ENCODE measurements around the gene CTU2.

The CTU2 gene

DNA sequence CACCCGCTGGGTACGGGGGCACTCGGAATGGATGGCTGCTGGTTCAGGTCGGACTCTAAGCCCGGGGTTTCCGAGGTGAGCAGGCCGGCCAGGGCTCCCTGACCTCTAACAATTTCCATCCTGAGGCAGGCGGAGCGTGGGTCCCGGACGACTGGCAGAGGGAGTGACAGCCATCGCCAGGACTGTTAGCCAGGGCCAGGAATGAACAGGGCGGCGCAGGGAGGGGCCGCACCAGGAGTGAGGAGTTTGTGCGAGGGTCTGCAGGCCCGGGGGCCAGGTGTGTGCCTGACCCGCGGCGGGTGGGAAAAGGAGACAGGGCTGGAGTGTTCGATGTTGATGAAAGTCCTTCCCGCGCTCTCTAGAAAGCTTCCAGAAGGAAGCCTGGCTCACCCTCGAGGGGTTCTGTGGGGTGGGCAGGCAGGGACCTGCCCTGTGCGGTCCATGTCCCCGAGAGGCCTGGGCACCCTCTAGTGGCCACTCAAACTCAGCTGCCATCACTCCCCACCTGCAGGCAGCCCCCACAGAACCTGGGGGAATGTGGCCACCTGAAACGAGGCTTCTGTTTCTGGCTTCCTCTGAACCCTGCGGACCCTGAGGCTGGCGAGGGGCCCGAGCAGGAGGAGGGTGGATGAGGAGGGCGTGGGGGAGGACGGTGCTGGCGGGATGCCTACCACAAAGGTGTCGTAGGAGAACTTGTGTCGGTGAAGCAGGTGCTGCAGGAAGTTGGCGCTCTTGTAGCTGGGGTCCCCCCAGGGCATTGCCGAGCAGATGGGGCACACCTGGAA, 8.3 kb upstream of the CTU2 start:
- DNase-seq: no peak

GRCh38 chr16:88698646-88699045, 7.7 kb upstream of the CTU2 start:
- no peak for DNase-seq

DNA sequence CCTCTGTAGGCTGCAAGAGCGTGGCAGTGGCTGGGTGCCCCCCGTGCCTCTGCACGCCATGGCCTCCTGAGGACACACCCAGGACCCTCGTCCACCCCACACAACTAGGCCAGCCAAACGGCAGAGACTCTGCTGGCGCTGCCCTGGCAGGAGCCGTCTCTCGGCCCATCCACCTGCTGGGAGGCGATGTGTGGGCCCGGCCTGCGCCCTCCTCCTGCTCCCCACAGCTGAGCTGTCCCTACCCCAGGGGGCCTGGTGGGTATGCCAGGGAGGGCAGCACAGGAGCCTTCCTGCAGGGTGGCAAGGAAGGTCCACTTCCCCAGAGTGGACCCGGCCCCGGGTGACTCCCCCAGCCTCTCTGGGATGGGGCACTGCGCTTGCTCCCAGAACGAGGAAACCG, 7.1 kb upstream of the CTU2 start:
- DNase-seq: no peak

DNA sequence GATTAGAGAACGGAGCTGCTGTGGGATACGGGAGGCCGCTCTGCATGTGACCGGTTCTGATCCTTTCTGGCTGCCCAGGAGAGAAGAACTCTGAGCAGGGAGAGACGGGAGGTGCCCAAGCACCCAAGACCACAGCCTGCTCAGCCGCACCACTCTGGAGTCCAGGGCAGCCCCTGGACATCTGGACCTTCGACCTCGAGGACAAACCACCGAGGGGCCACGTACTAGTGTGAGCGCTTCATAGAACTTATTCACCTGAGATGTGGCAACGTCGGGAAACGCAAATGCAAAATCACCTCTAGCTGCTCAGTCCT, 6.0 kb upstream of the CTU2 start:
- DNase-seq: no peak

- no peak for DNase-seq
These were observed 5.4 kb upstream of the CTU2 start for GRCh38 chr16:88700636-88701482.

GRCh38 chr16:88701581-88702370, 4.5 kb upstream of the CTU2 start:
- DNase-seq: no peak

DNA sequence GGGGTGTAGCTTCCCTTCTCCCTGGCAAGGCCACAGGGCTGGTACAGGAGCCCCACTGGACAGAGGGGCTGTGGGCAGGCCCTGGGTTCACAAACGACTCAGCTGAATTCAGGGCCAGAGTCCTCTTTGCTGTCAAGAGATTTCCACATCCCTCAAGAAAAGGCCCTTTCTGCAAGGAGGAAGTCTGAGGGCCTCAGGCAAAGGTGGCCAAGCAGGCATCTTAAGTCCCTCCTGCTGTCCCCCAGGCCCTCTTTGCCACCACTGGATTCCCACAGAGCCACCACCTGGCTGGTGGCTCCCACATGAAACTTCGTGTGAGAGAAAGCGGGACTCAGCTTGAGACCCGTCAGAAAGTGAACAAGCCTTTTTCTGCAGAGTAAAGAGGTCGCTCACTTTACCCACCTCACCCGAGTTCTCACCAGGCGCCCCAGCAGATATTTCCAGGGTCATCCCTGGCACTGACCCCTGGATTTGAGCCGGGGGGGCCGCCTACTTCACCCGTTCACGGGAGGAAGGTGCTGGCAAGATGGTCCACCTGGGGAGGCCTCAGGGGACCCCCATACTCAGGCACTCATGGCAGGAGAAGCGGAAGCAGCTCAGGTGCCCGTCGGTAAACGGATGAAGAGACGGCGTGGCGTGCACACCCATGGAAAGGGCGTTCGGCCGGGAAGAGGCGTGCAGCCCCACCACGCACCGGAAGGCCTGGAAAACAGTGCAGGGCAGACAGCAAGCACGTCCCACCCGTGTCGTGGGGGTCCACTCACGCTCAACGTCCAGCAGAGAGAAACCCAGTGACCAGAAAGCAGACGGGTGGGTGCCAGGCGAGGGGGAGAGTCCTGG, 3.7 kb upstream of the CTU2 start:
- no peak for DNase-seq

GRCh38 chr16:88703486-88704309, 2.6 kb upstream of the CTU2 start:
- DNase-seq: no peak

DNA sequence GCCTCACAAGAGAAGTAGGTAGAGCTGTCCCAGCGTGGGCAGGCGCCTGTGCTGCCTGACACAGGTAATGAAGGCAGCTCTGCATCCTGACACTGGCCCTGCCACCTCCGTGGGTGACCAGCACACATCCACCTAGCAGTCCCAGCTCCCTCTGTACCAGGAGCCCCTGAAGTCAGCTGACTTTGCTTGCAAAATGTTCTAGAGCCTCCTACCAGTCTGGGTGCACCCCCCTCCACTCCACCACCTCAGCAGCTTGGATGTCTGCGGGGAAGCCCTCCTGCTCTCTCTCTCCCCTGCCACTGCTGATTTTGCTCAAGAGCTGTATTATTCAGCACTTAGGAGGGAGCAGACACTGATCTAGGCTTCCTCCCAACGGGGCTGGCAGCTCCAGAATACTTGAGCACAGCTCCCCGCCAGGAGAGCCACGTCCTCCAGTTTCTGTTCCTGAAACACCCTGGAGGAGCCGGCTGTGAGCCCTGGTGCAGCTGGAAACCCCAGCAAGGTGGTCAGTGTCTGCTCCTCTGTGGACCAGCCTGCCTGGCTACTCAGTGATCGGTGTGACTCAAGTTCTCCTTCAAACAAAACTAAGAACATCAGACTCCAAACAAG, 1.1 kb upstream of the CTU2 start:
- no peak for DNase-seq

- DNase-seq: no peak
These were observed 488 bp upstream of the CTU2 start for GRCh38 chr16:88705801-88706228.

- no peak for DNase-seq
These were observed 893 bp downstream of the CTU2 start for GRCh38 chr16:88706965-88707826.

GRCh38 chr16:88710556-88710955, 4.3 kb downstream of the CTU2 start:
- DNase-seq: no peak

DNA sequence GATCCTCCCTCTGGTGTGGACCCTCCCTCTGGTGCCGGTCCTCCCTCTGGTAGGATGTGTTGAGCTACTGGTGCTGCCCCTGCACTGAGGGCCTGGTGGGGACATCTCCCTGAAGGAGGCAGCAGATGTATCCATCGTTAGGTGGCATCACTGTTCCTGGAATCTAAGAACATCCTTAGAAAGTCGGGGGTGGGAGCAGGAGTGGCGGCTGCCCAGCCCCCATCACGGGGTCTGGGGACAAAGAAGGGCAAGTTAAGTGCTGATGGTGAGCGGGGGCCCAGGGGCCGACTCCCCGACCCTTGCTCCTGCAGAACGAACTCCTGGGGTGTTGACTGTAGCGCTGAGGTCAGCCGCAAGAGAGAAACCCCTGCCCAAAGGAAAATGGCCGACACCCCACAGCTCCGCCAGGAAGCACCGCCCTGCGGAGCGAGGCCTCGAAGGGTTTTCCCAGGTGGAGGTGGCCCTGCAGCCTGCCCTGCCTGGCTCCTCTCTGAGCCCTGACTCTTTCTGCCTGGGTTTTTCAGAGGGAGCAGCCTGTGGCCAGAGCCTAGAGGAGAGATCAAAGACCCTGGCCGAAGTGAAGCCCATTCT, 5.5 kb downstream of the CTU2 start:
- DNase-seq: no peak

DNA sequence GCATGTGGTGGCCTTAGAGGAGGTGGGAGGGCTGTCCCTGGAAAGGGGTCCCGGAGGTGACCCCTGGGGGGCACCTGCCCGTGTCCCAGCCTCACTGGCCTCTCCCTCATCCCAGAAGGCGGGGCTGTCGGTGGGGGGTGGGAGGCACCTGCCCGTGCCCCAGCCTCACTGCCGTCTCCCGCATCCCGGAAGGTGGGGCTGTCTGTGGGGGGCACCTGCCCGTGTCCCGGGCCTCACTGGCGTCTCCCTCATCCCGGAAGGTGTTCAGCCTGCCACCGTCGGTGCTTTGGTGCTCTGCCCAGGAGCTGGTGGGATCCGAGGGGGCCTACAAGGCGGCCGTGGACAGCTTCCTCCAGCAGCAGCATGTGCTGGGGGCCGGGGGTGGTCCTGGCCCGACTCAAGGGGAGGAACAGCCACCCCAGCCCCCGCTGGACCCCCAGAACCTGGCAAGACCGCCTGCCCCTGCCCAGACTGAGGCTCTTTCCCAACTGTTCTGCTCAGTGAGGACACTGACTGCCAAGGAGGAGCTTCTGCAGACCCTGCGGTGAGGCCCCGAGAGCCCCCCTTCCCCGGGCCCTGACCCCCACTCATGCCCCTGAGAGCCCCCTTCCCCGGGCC, 6.2 kb downstream of the CTU2 start:
- DNase-seq: no peak

- DNase-seq: no peak
These were observed 6.8 kb downstream of the CTU2 start for GRCh38 chr16:88713054-88713453.

DNA sequence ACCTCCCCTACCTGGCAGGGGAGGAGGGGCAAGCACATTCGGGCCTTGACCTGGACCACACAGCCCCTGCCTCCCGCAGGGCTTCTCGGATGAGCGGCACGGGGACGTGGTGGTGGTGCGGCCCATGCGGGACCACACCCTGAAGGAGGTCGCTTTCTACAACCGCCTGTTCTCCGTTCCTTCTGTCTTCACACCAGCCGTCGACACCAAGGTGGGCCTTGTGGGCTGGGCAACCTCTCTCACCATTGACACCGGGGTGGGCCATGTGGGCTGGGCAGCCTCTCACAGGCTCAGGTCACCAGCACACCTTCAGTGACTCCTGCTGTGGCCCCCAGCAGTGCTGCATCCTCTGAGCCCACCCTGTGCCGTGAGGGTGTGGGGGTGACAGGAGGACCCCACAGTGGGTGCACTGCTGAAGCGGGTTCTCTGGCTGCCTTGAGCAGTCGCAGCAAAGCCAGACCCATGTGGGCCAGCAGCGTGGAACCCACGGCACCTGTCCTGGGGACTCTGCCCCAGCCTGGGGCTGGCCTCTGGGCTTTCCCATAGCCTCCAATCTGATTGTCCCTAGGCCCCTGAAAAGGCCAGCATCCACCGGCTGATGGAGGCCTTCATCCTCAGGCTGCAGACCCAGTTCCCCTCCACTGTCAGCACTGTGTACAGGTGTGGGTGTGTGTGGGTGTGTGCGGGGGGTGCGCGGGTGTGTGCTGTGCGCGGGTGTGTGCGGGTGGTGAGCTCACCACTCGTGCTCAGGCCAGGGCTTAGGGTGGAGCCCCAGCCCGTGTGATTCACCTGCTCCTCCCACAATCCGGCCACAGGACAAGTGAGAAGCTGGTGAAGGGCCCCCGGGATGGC, 7.5 kb downstream of the CTU2 start:
- DNase-seq: no peak

DNA sequence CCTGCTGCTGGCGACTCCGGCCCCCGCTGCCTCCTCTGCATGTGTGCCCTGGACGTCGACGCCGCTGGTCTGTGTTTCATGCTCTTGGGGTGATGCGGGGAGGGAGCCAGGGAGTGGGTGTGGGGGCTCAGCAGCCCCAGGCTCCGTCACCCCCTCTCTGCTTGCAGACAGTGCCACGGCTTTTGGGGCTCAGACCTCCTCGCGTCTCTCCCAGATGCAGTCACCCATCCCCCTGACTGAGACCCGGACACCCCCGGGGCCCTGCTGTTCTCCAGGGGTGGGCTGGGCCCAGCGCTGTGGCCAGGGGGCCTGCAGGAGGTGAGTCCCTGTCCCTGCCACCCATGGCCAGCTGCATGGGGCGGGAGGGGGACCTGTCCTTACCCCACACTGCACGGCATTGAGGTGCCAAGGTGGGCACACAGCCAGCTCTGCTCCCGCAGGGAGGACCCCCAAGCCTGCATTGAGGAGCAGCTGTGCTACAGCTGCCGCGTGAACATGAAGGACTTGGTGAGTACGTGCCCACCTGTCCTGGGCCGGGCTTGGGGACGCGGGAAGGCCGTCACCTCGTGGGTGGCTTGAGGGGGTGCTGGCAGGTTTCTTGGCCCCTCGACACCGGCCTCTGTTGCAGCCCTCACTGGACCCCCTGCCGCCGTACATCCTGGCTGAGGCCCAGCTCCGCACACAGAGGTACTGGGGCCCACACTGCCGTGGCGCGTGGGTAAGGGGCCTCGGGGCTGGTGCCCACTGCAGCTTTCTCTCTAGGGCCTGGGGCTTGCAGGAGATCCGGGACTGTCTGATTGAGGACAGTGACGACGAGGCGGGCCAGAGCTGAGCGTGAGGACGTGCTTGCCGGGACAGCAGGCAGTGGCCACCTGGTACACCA, 8.4 kb downstream of the CTU2 start:
- DNase-seq: no peak

Measured in cerebellar nuclear complex (tissue), 1 donor.